ENCODE measurements around the gene BTBD16. TPM values are rescaled to one million over a fixed set of nuclear protein-coding genes. Genes with fewer than 3 reads are reported as not detected.

BTBD16 gene
- total RNA-seq, 2 experiments from 2014 or later: not detected

DNA sequence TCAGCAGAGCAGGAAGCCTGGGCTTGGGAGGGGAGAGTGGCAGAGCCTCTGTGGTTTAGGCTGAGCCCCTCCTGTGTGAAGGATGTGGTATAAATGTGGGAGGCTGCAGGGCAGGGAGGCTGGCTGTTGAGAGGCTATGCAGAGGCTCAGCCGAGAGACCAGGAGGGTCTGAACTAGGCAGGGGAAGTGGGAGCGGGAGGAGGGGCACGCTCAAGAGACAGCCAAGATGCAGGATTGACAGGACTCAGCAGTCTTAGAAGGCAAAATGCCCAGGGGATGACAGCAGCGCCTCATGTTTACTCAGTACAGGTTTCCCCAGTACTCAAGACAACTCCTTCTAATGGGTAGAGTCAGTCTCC lies 24.3 kb downstream of the BTBD16 start:
- ChIA-PET CTCF (no interaction called here), POLR2A (no interaction called here)
- H3K4me3 Mint-ChIP-seq: no peak overlapping the region
- no peaks in the 10 kb centered on the region for H3K9me3 Mint-ChIP-seq
- H3K36me3 Mint-ChIP-seq (ENCODE audit: low read depth): no peaks in the 10 kb centered on the region
- H3K27ac Mint-ChIP-seq: peak overlapping the region; percentile 38
- peaks cover 4% of the 10 kb centered on the region for H3K27me3 Mint-ChIP-seq
- DNase-seq: peak; percentile 14
- peaks cover 26% of the 10 kb centered on the region for H3K4me1 Mint-ChIP-seq

- no peak overlapping the region for H3K4me3 Mint-ChIP-seq
- H3K9me3 Mint-ChIP-seq: no peaks in the 10 kb centered on the region
- peaks cover 26% of the 10 kb centered on the region for H3K4me1 Mint-ChIP-seq
- POLR2A ChIA-PET: no interaction called here
- CTCF ChIA-PET: no interaction called here
- peaks cover 4% of the 10 kb centered on the region for H3K27me3 Mint-ChIP-seq
- no peak overlapping the region for H3K27ac Mint-ChIP-seq
- DNase-seq: no peak
- H3K36me3 Mint-ChIP-seq (ENCODE audit: low read depth): no peaks in the 10 kb centered on the region
Observed at GRCh38 chr10:122296363-122297120, 25.4 kb downstream of the BTBD16 start.

DNA sequence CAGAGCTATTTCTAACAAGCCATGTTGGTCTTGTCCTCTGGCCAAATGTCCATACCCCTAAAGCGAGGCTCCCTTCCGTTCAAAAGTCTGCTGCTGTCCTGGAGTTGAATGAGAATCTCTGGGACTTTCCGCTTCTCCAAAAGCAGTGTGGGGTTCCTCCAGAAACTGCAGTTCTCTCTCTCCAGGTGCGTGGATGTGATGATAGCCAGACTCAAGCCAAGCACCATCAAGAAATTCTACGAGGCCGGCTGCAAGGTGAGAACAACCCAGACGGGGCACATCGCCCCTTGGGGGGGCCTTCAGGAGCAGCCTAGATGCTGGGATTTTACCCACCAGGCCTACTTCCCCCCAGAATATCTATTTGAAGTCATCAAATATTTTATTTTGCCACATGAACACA lies 26.5 kb downstream of the BTBD16 start:
- Mint-ChIP-seq H3K36me3 (ENCODE audit: low read depth) (no peaks in the 10 kb centered on the region), H3K27ac (no peak overlapping the region), H3K4me1 (peaks cover 26% of the 10 kb centered on the region), H3K4me3 (no peak overlapping the region), H3K27me3 (peaks cover 4% of the 10 kb centered on the region), H3K9me3 (no peaks in the 10 kb centered on the region)
- no peak for DNase-seq
- ChIA-PET CTCF (interaction anchor here (1.6 kb wide), 1 partner anchor 13 kb away, joined by 4 read pairs; no protein-coding TSS in a partner anchor), POLR2A (no interaction called here)

DNA sequence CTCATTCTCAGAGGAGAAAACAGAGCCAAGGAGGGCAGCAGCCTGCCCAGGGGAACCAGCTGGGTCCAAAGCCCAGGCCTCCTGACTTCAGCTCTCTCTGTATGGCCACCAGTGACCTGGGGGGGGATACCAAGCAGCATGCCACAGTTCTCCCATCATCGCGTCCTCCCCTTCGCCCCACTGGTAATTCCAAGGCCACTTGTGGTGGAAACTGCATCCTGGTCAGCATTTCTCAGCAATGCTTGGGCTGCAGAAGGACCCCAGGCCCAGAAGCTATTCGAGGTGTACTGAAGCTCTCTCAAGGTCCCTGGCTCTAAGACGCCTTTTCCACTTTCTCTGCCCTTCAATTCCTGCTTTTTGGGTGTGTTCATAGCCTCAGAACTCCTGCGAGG lies 27.1 kb downstream of the BTBD16 start:
- POLR2A ChIA-PET: no interaction called here

DNA sequence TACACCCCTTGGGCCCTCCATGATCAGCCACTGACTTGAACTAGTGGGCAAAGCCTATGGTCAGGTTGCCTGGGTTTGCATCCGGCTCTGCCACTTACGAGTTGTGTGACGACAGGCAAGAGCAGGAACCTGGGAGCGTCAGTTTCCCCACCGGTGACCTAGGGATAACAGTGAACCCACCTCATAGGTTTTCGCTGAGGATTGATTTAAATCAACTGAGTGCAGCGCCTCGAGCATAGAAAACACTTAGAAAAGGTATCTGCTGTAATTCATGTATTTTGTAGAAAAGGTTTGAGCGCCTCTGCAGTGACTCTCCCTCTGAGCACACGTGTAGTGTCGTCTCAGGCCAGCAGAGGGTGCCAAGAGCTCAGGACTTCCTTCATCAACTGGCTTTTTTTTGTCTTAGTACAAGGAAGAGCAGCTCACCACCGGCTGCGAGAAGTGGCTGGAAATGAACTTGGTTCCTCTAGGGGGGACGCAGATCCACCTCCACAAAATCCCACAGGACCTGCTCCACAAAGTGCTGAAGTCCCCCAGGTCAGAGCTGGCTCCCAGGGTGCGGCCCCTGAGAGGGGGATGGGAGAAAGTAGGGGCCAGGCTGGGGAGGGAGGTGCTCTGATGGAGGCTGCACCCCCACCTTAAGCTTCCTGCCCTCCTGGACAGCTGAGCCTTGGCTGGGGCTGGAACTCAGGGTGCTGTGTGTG lies 27.7 kb downstream of the BTBD16 start:
- POLR2A ChIA-PET: no interaction called here
- peak; percentile 68 for DNase-seq
- no peak overlapping the region for H3K4me3 Mint-ChIP-seq
- H3K36me3 Mint-ChIP-seq (ENCODE audit: low read depth): no peaks in the 10 kb centered on the region
- no peaks in the 10 kb centered on the region for H3K9me3 Mint-ChIP-seq
- peaks cover 20% of the 10 kb centered on the region for H3K4me1 Mint-ChIP-seq
- peaks cover 4% of the 10 kb centered on the region for H3K27me3 Mint-ChIP-seq
- CTCF ChIA-PET: interaction anchor here (0.6 to 2.1 kb wide), 17 partner anchors 9 to 324 kb away, joined by 3 to 9 read pairs (median 3); no protein-coding TSS in a partner anchor
- H3K27ac Mint-ChIP-seq: no peak overlapping the region

More for the DNA sequence above, 27.1 kb downstream of the BTBD16 start:
- CTCF ChIA-PET: interaction anchor here (0.9 to 2.1 kb wide), 13 partner anchors 10 to 325 kb away, joined by 3 to 9 read pairs (median 3); no protein-coding TSS in a partner anchor
- Mint-ChIP-seq H3K36me3 (ENCODE audit: low read depth) (no peaks in the 10 kb centered on the region), H3K27me3 (peaks cover 4% of the 10 kb centered on the region), H3K4me1 (peaks cover 23% of the 10 kb centered on the region), H3K27ac (no peak overlapping the region), H3K9me3 (no peaks in the 10 kb centered on the region), H3K4me3 (no peak overlapping the region)
- DNase-seq: no peak

DNA sequence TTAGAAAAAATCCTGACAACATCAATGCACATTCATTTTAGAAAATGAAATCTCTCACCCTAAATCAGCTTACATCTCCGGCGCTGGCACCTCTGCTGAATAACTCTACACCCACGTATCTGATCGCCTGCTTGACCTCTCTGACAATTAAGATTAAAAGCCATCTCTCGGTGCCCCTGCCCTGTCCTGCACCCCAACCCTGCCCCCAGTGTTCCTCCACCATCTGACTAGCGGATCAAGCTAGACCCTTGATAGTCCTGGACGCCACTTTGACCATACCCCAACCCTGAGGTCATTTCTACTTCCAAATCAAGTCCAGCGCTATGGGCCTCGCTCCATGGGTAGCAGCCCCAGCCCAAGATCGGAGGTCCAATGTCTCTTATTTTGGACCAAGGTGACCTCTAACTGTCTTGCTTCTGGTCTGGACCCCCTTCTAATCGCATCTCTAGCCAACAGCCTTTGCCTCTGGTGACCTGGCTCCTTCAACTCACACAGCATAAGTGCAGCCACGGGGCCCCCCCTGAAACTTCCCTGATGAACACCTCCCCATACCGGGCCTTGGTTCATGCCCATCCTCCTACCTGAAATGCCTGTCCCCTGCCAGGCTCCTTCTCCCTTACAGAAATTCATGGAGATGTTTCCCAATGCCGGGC lies 28.5 kb downstream of the BTBD16 start:
- Mint-ChIP-seq H3K27ac (no peak overlapping the region), H3K36me3 (ENCODE audit: low read depth) (no peaks in the 10 kb centered on the region), H3K4me3 (no peak overlapping the region), H3K9me3 (no peaks in the 10 kb centered on the region), H3K4me1 (peaks cover 18% of the 10 kb centered on the region), H3K27me3 (peaks cover 4% of the 10 kb centered on the region)
- ChIA-PET CTCF (interaction anchor here (0.6 to 2.1 kb wide), 15 partner anchors 8 to 323 kb away, joined by 3 to 9 read pairs (median 3); no protein-coding TSS in a partner anchor), POLR2A (no interaction called here)
- no peak for DNase-seq

DNA sequence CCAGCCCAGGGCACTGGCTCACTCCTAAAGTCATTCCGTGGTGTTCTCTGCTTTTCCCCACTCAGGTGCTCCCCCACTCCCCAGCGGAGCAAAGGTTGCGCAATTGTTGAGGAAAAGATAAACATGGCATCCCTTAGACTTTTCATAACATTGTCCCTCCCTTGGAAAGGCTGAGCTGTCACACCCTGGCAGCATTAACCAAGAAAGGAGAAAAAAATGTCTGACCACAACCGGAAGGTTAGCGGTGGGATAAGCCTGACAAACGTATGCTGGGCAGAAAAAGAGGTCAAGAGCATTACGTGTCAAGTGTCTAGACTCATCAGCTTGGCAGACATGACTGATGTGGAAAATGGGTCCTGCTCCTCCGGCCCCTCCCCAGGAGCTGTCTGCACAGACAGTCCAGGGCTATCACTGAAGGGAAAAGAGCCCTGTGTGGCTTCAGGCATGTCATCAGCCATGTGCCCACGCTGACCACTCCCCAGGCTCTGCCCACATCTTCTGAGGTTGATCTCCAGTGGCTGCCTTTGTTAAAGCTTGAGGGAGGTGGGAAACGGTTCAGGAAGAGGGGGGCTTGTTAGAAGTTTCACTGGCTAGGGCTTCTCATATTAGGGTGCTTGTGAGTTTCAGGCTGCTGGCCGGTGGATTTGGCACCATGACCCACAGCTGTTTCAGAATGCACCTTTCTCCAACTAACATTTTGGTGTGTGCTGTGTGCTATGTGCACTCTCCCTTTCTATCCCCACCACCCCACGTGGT lies 30.1 kb downstream of the BTBD16 start:
- no peak overlapping the region for H3K4me3 Mint-ChIP-seq
- H3K4me1 Mint-ChIP-seq: peaks cover 5% of the 10 kb centered on the region
- H3K36me3 Mint-ChIP-seq (ENCODE audit: low read depth): no peaks in the 10 kb centered on the region
- ChIA-PET CTCF (no interaction called here), POLR2A (no interaction called here)
- peaks cover 3% of the 10 kb centered on the region for H3K27me3 Mint-ChIP-seq
- H3K9me3 Mint-ChIP-seq: no peaks in the 10 kb centered on the region
- no peak overlapping the region for H3K27ac Mint-ChIP-seq
- DNase-seq: no peak

DNA sequence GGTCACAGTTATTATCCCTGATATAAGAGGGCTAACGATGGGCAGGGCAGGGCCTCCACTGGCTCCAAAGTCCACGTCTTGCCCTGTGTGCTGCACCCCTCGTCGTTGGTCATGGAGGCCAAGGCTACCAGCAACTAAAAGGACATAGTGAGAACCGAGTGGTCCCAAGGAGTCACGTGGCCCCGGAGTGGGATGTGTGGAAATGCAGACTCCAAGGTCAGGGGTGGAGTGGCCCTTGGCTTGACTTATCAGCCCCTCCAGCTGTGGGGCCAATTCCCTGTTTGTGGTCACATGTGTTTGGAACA lies 30.7 kb downstream of the BTBD16 start:
- CTCF ChIA-PET: interaction anchor here (0.5 to 1.0 kb wide), 3 partner anchors 22 to 133 kb away, joined by 3 read pairs; no protein-coding TSS in a partner anchor
- Mint-ChIP-seq H3K4me1 (peaks cover 5% of the 10 kb centered on the region), H3K4me3 (no peak overlapping the region), H3K36me3 (ENCODE audit: low read depth) (no peaks in the 10 kb centered on the region), H3K27ac (no peak overlapping the region), H3K27me3 (no peaks in the 10 kb centered on the region), H3K9me3 (no peaks in the 10 kb centered on the region)
- no peak for DNase-seq
- POLR2A ChIA-PET: no interaction called here

- POLR2A ChIA-PET: no interaction called here
Observed at GRCh38 chr10:122302315-122302714, 31.2 kb downstream of the BTBD16 start.

GRCh38 chr10:122303271-122304053 lies 32.4 kb downstream of the BTBD16 start:
- no peaks in the 10 kb centered on the region for H3K36me3 Mint-ChIP-seq (ENCODE audit: low read depth)
- H3K27me3 Mint-ChIP-seq: no peaks in the 10 kb centered on the region
- DNase-seq: no peak
- no peaks in the 10 kb centered on the region for H3K9me3 Mint-ChIP-seq
- H3K27ac Mint-ChIP-seq: no peak overlapping the region
- H3K4me3 Mint-ChIP-seq: no peak overlapping the region
- H3K4me1 Mint-ChIP-seq: peaks cover 5% of the 10 kb centered on the region
- POLR2A ChIA-PET: no interaction called here
- CTCF ChIA-PET: no interaction called here

More at GRCh38 chr10:122302315-122302714, 31.2 kb downstream of the BTBD16 start:
- Mint-ChIP-seq H3K9me3 (no peaks in the 10 kb centered on the region), H3K4me3 (no peak overlapping the region), H3K27me3 (no peaks in the 10 kb centered on the region), H3K27ac (no peak overlapping the region), H3K36me3 (ENCODE audit: low read depth) (no peaks in the 10 kb centered on the region), H3K4me1 (peaks cover 5% of the 10 kb centered on the region)
- no peak for DNase-seq
- CTCF ChIA-PET: interaction anchor here (0.5 to 1.0 kb wide), 3 partner anchors 21 to 133 kb away, joined by 3 read pairs; no protein-coding TSS in a partner anchor

DNA sequence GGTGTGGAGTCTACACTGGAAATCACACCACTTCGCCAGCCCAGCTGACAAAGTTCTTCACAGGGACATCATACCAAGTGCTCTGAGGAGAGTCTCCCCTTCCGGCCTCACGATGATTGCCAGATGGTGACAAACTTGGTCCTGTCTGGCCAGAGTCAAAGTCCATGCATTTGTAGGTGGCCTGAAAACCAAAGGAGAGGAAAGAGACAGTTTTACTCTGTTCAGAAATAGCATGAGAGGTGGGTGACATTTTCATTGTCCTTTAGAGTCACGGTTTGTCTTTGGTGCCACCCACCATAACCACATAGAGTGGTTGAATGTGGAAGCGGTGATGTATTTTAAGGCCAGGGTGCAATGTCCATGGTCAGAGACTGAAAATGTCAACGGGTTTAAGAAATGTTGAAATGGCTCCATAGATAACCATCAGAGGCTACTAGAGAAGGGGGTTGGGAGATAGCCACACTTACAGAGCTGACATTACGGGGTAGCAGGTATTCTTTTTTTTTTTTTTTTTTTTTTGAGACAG lies 33.0 kb downstream of the BTBD16 start:
- CTCF ChIA-PET: no interaction called here
- H3K27ac Mint-ChIP-seq: no peak overlapping the region

GRCh38 chr10:122306282-122306681 lies 35.2 kb downstream of the BTBD16 start:
- no peaks in the 10 kb centered on the region for H3K4me1 Mint-ChIP-seq
- CTCF ChIA-PET: interaction anchor here (0.7 kb wide), 1 partner anchor 259 kb away, joined by 4 read pairs; no protein-coding TSS in a partner anchor
- no peak overlapping the region for H3K27ac Mint-ChIP-seq
- H3K4me3 Mint-ChIP-seq: no peak overlapping the region
- POLR2A ChIA-PET: interaction anchor here (1.0 kb wide), 1 partner anchor 68 kb away, joined by 3 read pairs; no protein-coding TSS in a partner anchor
- no peaks in the 10 kb centered on the region for H3K9me3 Mint-ChIP-seq
- no peak for DNase-seq
- peaks cover 10% of the 10 kb centered on the region for H3K27me3 Mint-ChIP-seq
- no peaks in the 10 kb centered on the region for H3K36me3 Mint-ChIP-seq (ENCODE audit: low read depth)

More for the DNA sequence above, 33.0 kb downstream of the BTBD16 start:
- no peak for DNase-seq
- H3K4me1 Mint-ChIP-seq: peaks cover 2% of the 10 kb centered on the region
- no peak overlapping the region for H3K4me3 Mint-ChIP-seq
- POLR2A ChIA-PET: no interaction called here
- H3K27me3 Mint-ChIP-seq: no peaks in the 10 kb centered on the region
- no peaks in the 10 kb centered on the region for H3K36me3 Mint-ChIP-seq (ENCODE audit: low read depth)
- no peaks in the 10 kb centered on the region for H3K9me3 Mint-ChIP-seq
